OCI-LY1 (cell line): ENCODE measurements around the gene CLBA1.

Experiments
- H2AFZ ChIP-seq: fragments of 200-600 bp; sonication (generic), shearing (Covaris generic); 2 replicates; pipeline ENCODE4 v1.6.0; 2014; ENCODE audit warnings: antibody characterized with exemption, mild to moderate bottlenecking, low read length
- H3F3A ChIP-seq: fragments of 200-600 bp; sonication (generic), shearing (Covaris generic); 2 replicates; pipeline ENCODE4 v1.6.0; 2014; ENCODE audit warnings: mild to moderate bottlenecking, antibody characterized with exemption, low read length, moderate library complexity; ENCODE audit not compliant: insufficient read depth
- H3K27ac ChIP-seq: fragments of 200-600 bp; sonication (generic); 2 replicates; pipeline ENCODE4 v1.5.1; 2014; ENCODE audit warnings: low read length, mixed run types, mild to moderate bottlenecking, low read depth; ENCODE audit not compliant: poor library complexity, severe bottlenecking
- H3K27me3 ChIP-seq: fragments of 200-600 bp; sonication (generic); 2 replicates; pipeline ENCODE4 v1.6.0; 2014; ENCODE audit warnings: antibody characterized with exemption, mild to moderate bottlenecking, low read length, moderate library complexity; ENCODE audit not compliant: insufficient read depth
- H3K36me3 ChIP-seq: fragments of 200-600 bp; sonication (generic); 2 replicates; pipeline ENCODE4 v1.6.1; 2014; ENCODE audit warnings: mild to moderate bottlenecking, antibody characterized with exemption, low read length, moderate library complexity, mixed read lengths; ENCODE audit not compliant: insufficient read depth
- H3K4me1 ChIP-seq: fragments of 200-600 bp; sonication (generic); 2 replicates; pipeline ENCODE4 v1.5.1; 2014; ENCODE audit warnings: mild to moderate bottlenecking, low read length, moderate library complexity; ENCODE audit not compliant: insufficient read depth, severe bottlenecking
- H3K4me2 ChIP-seq: fragments of 200-600 bp; sonication (generic), shearing (Covaris generic); 2 replicates; pipeline ENCODE4 v1.6.1; 2014; ENCODE audit warnings: low read length
- H3K4me3 ChIP-seq: fragments of 200-600 bp; sonication (generic); 2 replicates; pipeline ENCODE4 v1.5.1; 2014; ENCODE audit warnings: low read length, low read depth, mild to moderate bottlenecking, mixed read lengths; ENCODE audit not compliant: poor library complexity, severe bottlenecking
- H3K79me2 ChIP-seq: fragments of 200-600 bp; shearing (Covaris generic); 2 replicates; pipeline ENCODE4 v1.6.1; 2016; ENCODE audit warnings: mixed run types, low read length, mixed read lengths; ENCODE audit not compliant: insufficient read depth
- H3K9ac ChIP-seq: fragments of 200-600 bp; sonication (generic), shearing (Covaris generic); 2 replicates; pipeline ENCODE4 v1.6.1; 2014; ENCODE audit warnings: mild to moderate bottlenecking, low read length, mixed read lengths
- H3K9me2 ChIP-seq: fragments of 200-600 bp; sonication (generic), shearing (Covaris generic); 2 replicates; pipeline ENCODE4 v1.6.1; 2014; ENCODE audit warnings: low read depth, mild to moderate bottlenecking, low read length, mixed read lengths
- H3K9me3 ChIP-seq: fragments of 200-600 bp; shearing (Covaris generic); 2 replicates; pipeline ENCODE4 v1.6.1; 2014; ENCODE audit warnings: low read length, mixed read lengths
- H4K20me1 ChIP-seq: fragments of 200-600 bp; sonication (generic), shearing (Covaris generic); 2 replicates; pipeline ENCODE4 v1.6.0; 2016; ENCODE audit warnings: mild to moderate bottlenecking, low read length; ENCODE audit not compliant: insufficient read depth
- CTCF ChIP-seq: fragments of 200-600 bp; sonication (generic), shearing (Covaris generic); IDR thresholded peaks from 2 replicates; pipeline ENCODE4 v1.5.1; 2017; ENCODE audit warnings: mild to moderate bottlenecking, antibody characterized with exemption, low read length, moderate library complexity, mixed read lengths
- EZH2 ChIP-seq: fragments of 200-600 bp; sonication (generic), shearing (Covaris generic); IDR thresholded peaks from 2 replicates; pipeline ENCODE4 v1.8.0; 2017; ENCODE audit warnings: borderline replicate concordance, mixed run types, mild to moderate bottlenecking, antibody characterized with exemption, low read length, moderate library complexity, mixed read lengths

CLBA1 gene

GRCh38 chr14:104984056-104984894 lies 1.3 kb upstream of the CLBA1 start:
- no peaks in the 10 kb centered on the region for H3K79me2 ChIP-seq
- no peaks in the 10 kb centered on the region for H4K20me1 ChIP-seq
- no peak overlapping the region for H3K27ac ChIP-seq
- H3K9me2 ChIP-seq, result no peaks in the 10 kb centered on the region
- no peaks in the 10 kb centered on the region; the same call in 1 of the 2 replicates for H3K36me3 ChIP-seq
- H2AFZ ChIP-seq, result no peak overlapping the region
- peaks cover 7% of the 10 kb centered on the region for H3K4me1 ChIP-seq
- TF ChIP-seq EZH2 (no peak), CTCF (no peak)
- H3K4me3 ChIP-seq, result no peak overlapping the region
- H3K4me2 ChIP-seq, result no peak overlapping the region
- no peaks in the 10 kb centered on the region for H3K9me3 ChIP-seq
- H3F3A ChIP-seq, result no peaks in the 10 kb centered on the region
- no peak overlapping the region for H3K9ac ChIP-seq
- 0 out of 2 replicates have a peak, but pooled peaks cover 4% of the 10 kb centered on the region for H3K27me3 ChIP-seq

- no peak for TF ChIP-seq CTCF
- no peak for TF ChIP-seq EZH2
- Histone ChIP-seq H3K27ac (no peak overlapping the region), H3K9me3 (no peaks in the 10 kb centered on the region), H3K79me2 (no peaks in the 10 kb centered on the region), H3K9ac (no peak overlapping the region), H2AFZ (no peak overlapping the region), H3K9me2 (no peaks in the 10 kb centered on the region), H3K4me1 (peaks cover 7% of the 10 kb centered on the region), H4K20me1 (no peaks in the 10 kb centered on the region), H3K4me3 (peak overlapping the region; percentile 66), H3K36me3 (no peaks in the 10 kb centered on the region; the same call in 1 of the 2 replicates), H3K27me3 (0 out of 2 replicates have a peak, but pooled peaks cover 4% of the 10 kb centered on the region), H3F3A (no peaks in the 10 kb centered on the region), H3K4me2 (peak overlapping the region; percentile 78; the same call in 1 of the 2 replicates)
These were observed 1.0 kb downstream of the CLBA1 start for GRCh38 chr14:104986487-104987164.

GRCh38 chr14:104989236-104989950 lies 3.8 kb downstream of the CLBA1 start:
- no peaks in the 10 kb centered on the region for H3K9me2 ChIP-seq
- no peaks in the 10 kb centered on the region for H4K20me1 ChIP-seq
- no peaks in the 10 kb centered on the region; the same call in 1 of the 2 replicates for H3K36me3 ChIP-seq
- H3K27ac ChIP-seq, result no peak overlapping the region
- H3K4me3 ChIP-seq, result no peak overlapping the region
- H3K79me2 ChIP-seq, result no peaks in the 10 kb centered on the region
- H3K4me2 ChIP-seq, result no peak overlapping the region
- H3K4me1 ChIP-seq, result peaks cover 14% of the 10 kb centered on the region
- TF ChIP-seq EZH2, result no peak
- TF ChIP-seq CTCF, result no peak
- H3K9me3 ChIP-seq, result no peaks in the 10 kb centered on the region
- H3K27me3 ChIP-seq, result no peaks in the 10 kb centered on the region
- H3K9ac ChIP-seq, result no peak overlapping the region
- no peak overlapping the region for H2AFZ ChIP-seq
- no peaks in the 10 kb centered on the region for H3F3A ChIP-seq
